ENCODE results near the gene TMEM200A. TPM values are rescaled to one million over a fixed set of nuclear protein-coding genes. Genes with fewer than 3 reads are reported as not detected.

Gene TMEM200A
- total RNA-seq, 1 donor = 137 TPM

DNA sequence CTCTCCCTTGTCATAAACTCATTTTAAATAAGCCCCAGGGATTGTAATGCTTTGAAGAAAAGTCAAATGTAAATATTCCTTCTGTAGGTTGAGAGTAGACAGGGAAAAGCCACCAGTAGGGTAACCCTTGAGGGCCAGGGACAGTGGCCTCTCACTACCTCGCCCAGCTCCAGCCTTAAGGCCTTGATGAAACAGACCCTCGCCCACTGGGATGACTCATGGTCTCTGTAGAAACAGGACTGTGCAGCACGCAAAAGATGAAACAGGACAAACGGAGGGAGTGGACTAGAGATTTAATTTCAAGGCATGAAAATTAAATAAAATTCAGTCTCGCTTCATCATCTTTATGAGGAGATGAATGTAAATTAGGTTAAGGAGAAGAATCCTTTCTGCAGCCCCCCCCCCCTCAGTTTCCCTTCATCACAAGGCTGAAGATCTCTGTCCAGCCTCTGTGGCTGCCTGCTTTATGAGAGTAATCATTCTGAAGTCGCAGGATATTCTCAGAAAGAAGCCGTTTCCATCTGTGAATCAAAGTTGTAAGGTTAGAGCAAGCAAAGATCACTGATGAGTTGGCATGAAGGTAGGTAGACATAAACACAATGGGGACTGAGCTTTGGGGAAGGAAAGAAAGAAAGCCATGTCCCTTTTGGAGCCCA, 60.4 kb downstream of the TMEM200A start:
- no peak overlapping the region for H3K4me3 ChIP-seq (ENCODE audit: low read depth, low read length)
- DNase-seq (ENCODE audit: low read depth) = no peak
- TF ChIP-seq, protein P1, sequence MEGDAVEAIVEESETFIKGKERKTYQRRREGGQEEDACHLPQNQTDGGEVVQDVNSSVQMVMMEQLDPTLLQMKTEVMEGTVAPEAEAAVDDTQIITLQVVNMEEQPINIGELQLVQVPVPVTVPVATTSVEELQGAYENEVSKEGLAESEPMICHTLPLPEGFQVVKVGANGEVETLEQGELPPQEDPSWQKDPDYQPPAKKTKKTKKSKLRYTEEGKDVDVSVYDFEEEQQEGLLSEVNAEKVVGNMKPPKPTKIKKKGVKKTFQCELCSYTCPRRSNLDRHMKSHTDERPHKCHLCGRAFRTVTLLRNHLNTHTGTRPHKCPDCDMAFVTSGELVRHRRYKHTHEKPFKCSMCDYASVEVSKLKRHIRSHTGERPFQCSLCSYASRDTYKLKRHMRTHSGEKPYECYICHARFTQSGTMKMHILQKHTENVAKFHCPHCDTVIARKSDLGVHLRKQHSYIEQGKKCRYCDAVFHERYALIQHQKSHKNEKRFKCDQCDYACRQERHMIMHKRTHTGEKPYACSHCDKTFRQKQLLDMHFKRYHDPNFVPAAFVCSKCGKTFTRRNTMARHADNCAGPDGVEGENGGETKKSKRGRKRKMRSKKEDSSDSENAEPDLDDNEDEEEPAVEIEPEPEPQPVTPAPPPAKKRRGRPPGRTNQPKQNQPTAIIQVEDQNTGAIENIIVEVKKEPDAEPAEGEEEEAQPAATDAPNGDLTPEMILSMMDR (IDR thresholded peaks at IDR 0.05; ENCODE audit: insufficient read depth, low read length) = no peak

DNA sequence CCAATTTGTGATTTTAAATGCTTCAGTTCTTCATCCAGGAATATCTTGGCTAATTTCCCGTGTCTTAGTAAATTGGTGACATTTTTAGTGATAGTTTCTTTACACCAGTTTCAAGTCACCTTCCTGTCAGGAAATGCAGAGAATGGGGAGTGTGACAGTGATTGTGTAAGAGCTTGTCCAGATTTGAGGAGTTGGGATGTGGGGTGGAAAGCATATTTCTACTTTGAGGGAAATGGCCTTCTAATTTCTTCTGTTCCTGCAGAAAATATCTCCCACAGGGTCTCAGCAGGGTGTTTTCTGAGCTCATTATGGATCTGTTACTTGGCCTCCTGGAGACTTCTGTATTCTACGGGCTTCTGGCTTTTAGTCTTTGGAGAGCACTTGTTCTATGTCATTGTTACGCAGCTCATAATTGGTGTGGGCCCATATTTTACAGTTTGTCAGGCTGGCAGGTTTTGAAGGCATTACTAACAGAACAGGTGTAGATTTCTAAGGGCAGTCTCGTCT, 65.6 kb downstream of the TMEM200A start:
- TF ChIP-seq, protein P1 (IDR thresholded peaks at IDR 0.05; ENCODE audit: insufficient read depth, low read length) = no peak
- H3K4me3 ChIP-seq (ENCODE audit: low read depth, low read length) = no peak overlapping the region
- DNase-seq (ENCODE audit: low read depth) = no peak

DNA sequence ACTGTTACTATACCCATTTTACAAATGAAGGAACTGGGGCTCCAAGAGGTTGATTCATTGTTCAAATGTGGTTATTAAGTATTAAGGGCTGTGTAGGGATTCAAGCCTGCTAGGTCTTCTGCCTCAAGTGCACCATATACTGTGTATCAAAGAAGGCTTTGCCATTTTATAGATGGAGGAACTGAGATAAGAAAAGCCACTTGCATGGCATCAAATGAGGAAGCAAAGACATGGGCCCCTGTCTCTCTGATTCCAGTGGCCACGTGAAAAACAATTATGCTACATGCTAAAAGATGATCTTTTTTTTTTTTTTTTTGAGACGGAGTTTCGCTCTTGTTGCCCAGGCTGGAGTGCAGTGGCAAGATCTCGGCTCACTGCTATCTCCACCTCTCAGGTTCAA, 67.0 kb downstream of the TMEM200A start:
- TF ChIP-seq, protein P1 (IDR thresholded peaks at IDR 0.05; ENCODE audit: insufficient read depth, low read length) = no peak
- H3K4me3 ChIP-seq (ENCODE audit: low read depth, low read length) = no peak overlapping the region
- DNase-seq (ENCODE audit: low read depth) = no peak

DNA sequence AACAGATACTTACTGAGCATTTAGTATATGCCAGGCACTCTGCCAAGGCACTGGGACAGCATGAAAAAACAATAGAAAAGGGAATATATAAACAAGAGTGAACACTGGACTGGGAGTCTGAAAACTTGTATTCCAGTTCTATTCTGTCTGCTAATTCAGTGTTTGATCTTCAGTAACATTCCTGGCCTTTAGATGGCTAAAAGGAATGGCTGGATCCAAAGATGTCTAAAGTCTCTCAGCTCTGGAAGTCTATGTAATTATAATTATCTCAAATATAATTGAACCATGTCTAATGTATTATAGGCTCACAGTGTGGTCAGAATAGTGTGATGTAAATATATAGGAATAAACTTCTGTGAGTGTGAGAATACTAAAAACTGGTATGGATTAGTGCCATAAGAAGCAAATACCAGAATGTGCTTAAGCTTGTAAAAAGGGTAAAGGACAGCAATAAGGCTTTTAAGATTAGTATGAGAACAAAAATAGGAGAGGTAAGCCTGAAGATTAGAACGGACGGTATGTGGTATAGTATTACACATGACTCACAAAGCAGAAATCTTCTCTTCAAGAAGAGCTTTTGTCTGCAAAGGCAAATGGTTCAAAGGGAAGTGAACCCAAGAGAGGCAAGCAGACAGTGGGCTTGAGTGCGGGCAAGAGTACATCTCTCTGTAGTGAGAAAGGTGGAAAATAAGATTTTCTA, 68.5 kb downstream of the TMEM200A start:
- peak; percentile 63 for DNase-seq (ENCODE audit: low read depth)
- TF ChIP-seq, protein P1 (IDR thresholded peaks at IDR 0.05; ENCODE audit: insufficient read depth, low read length) = no peak

DNA sequence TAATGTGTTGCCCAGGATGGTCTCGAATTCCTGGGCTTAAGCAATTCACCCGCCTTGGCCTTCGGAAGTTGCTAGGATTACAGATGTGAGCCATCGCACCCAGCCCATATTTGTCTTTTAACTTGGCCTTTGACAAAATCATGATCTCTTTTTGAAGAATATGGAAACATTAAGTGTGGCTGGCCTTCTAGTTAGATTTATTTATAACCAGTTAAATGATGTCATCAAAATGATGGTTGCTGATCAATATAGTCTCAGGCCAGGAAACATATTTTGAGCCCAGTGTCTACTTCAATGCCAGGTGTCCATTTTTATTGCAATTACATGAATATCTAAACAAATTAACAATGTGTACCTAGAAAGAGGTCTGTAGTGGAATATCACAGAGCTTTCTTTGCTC, 69.4 kb downstream of the TMEM200A start:
- no peak overlapping the region for H3K4me3 ChIP-seq (ENCODE audit: low read depth, low read length)
- TF ChIP-seq, protein P1 (IDR thresholded peaks at IDR 0.05; ENCODE audit: insufficient read depth, low read length) = no peak
- no peak for DNase-seq (ENCODE audit: low read depth)

More for the DNA sequence above, 68.5 kb downstream of the TMEM200A start:
- H3K4me3 ChIP-seq (ENCODE audit: low read depth, low read length) = no peak overlapping the region

DNA sequence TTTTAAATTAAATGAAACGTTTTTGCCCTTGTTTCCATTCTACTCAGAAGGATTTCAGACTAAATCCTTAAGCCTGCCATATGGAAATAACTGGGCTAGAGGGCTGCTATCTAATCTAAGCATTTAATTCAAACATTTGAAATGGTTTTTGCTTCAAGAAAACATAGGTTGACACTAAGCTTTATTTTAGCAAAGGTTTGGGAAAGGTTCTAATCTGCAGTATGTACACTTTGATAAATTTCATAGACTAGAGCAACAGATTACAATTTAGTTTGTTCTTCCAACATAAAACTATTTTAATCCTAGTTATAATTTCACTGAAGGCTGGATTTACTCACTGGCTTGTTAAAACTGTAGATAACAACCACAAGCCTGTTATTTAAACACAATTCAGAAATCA, 72.1 kb downstream of the TMEM200A start:
- no peak for DNase-seq (ENCODE audit: low read depth)
- no peak overlapping the region for H3K4me3 ChIP-seq (ENCODE audit: low read depth, low read length)
- TF ChIP-seq, protein P1 (IDR thresholded peaks at IDR 0.05; ENCODE audit: insufficient read depth, low read length) = no peak

Measured in fibroblast of the aortic adventitia (primary cell).